ENCODE results near the gene SERHL2.
"Not testable (repeated sequence)": the region's sequence is repeated elsewhere in the genome, so short reads cannot be mapped to it uniquely, and the experiment has no call there.

Gene SERHL2

GRCh38 chr22:42607641-42608040 is 53.9 kb downstream of the SERHL2 start:
- not testable (repeated sequence) for DNase-seq (ENCODE audit: low read depth)

DNA sequence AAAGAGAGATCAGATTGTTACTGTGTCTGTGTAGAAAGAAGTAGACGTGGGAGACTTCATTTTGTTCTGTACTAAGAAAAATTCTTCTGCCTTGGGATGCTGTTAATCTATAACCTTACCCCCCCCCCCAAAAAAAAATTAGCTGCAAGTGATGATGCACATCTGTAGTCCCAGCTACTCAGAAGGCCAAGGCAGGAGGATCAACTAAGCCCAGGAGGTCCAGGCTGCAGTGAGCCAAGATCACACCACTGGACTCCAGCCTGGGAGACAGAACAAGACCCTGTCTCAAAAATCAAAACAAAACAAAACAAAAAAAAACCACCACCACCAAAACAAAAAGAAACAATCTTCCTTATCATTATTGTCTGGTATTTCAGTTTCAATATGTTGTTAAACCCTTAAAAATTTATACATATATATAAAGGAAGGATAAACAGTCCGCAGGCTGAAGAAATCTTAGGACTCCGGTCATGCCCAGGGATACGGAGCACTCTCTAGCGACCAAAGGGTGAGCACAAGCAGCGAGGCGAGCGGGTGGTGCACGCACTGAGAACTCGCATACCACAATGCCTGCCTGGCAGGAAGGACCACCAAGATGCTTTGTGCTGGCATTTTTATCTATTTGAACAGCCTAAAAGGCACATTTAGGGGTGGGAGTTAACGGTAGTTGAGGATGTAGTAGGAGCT is 54.5 kb downstream of the SERHL2 start:
- DNase-seq (ENCODE audit: low read depth), result no peak

- DNase-seq (ENCODE audit: low read depth), result no peak
These were observed 55.1 kb downstream of the SERHL2 start for GRCh38 chr22:42608823-42609361.

GRCh38 chr22:42610186-42610585 is 56.4 kb downstream of the SERHL2 start:
- no peak for DNase-seq (ENCODE audit: low read depth)

GRCh38 chr22:42611051-42611450 is 57.3 kb downstream of the SERHL2 start:
- DNase-seq (ENCODE audit: low read depth), result no peak

- DNase-seq (ENCODE audit: low read depth), result no peak
These were observed 58.6 kb downstream of the SERHL2 start for GRCh38 chr22:42612336-42612735.

GRCh38 chr22:42613872-42614301 is 60.1 kb downstream of the SERHL2 start:
- DNase-seq (ENCODE audit: low read depth), result no peak

DNA sequence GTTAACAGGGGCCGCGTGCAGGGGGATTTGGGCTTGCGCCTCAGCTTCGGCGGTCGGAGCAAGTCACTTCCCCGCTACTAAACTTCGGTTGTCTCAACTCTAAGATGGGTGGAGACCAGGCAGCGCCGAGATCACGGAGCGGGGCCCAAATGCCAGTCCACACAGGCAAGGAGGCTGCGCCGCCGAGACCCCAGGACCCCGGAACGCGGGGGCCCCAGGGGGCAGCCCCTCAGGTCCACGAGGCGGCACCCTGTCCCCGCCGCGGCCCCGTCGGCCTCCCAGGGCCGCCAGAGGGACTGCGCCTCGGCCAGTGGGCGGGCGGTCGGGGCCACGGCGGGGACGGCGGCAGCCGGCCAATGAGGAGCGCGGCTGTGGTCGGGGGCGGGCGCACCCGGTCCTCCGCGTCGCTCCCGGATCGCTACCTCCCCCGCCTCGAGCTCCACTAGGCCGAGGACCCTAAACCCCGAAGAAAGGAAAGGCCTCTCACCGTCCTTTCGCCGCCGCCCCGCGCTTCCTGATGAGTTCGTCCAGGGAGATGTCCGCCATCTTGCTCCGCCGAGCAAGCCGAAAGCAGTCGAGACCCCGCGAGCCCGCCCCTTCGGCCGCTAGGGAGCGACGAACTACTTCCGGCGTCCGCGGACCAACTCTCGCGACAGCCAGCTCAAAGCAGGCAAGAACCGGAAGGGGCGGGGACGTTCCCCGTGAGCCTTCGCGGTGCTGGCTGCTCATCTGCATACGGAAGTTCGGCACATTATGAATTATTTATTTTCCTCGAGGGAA is 60.7 kb downstream of the SERHL2 start, which contains the start of gene POLDIP3:
Gene POLDIP3 (minus strand): TSS at position 572 of the 780 bp plus-strand sequence. CDS start 26 bp downstream, at position 546.
- peak; percentile 95 for DNase-seq (ENCODE audit: low read depth)

DNA sequence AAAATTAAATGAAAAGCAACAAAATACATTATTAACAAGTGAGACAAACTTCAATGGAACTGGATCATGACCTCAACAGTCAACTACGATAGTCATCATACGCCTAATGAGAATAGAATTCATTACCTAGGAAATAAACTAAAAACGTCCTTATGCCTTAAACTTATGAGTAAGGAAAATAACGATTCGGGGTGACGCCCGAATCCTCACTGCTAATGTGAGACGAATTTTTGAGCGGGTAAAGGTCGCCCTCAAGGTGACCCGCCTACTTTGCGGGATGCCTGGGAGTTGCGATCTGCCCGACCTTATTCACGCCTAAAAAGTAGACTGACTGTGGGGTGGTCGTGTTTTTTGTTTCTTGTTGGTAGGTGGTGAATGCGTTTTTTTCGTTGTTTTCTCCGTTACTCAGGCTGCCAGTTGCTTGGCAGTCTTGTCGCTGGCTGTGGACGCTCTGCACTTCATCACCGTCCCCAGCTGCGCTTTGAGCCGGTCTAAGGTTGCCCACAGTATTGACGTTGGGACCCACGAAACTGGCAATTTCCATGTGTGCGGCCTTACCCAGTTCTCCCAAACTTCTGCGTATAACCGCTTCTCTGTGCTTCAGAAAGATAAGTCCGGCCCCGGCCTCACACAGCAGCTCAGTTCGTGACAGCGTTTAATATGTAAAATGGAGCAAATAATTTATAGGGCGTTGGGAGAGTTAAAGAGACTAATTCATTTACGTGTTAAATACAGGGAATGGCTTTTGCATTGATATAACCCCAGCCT is 61.5 kb downstream of the SERHL2 start:
- DNase-seq (ENCODE audit: low read depth), result peak; percentile 94

GRCh38 chr22:42615860-42616175 is 62.1 kb downstream of the SERHL2 start:
- not testable (repeated sequence) for DNase-seq (ENCODE audit: low read depth)

DNA sequence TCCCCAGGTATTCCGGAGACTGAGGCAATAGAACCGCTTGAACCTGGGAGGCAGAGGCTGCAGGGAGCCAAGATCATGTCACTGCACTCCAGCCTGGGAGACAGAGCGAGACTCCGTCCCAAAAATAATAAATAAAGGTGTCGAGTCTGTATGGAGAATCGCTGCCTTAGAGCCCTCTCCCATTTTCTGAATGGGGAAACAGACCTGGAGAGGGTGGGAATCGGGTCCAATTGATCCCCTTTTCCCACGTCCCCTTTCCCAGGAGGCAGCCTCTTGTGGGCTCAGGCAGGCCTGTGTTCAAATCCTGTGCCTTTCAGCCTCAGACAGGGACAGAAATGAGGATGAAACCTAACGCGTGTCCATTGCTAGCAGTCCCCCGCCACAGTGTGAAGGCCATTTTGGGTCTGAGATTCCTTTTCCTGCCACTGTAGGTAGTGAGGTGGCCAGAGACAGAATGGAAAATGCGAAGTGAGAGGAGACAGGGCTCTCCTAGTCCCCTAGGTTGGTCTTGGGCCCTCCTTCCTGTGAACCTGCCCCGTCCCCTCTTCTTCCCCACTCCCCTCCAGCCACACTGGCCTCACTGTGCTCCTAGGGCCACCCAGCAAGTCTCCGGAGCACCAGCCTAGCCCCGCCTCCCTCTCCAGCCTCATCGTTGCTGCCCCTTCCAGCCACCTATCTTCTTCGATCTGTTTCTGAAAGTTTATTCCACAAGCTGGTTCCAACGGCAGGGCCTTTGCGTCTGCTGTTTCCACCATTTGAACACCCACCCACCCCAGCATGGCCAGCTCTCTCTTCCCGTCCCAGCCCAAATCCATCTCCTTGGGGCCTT is 63.6 kb downstream of the SERHL2 start:
- DNase-seq (ENCODE audit: low read depth), result no peak

DNA sequence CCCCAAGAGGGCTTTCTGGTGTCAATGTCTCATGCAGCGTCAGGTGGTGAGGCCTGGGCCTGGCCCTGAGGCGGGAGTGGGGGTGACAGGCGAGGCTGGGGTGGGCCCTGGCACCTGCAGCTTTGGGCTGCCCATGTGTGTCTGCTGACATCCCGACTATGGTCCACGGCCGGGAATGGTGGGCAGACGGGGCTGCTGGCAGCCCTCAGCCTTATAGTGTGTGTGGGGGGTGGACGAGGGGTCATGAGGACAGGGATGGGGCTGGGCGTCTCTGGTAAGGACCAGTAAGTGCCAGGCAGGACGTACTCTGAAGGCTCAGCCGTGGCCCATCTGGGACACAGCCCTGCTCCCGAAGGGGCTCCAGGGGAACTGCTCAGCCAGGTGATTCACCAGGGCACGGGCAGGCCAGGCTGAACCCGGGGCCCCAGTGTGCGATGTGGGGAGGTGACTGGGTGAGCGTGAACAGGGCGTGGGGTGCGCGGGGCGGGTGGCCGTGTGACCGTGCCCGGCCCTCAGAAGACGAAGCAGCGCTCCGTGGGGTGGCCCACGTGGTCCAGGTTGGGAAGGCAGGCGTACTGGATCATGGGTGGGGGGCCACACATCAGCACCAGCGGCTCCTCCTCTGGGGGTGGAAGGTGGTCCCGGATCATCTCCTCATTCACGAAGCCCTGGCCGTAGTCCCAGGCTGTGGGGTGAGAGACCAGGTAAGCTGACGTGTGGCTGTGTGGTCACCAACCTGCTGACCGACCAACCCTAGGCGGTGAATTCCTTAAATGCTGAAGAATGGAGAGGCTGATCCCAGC is 65.7 kb downstream of the SERHL2 start:
- no peak for DNase-seq (ENCODE audit: low read depth)

DNA sequence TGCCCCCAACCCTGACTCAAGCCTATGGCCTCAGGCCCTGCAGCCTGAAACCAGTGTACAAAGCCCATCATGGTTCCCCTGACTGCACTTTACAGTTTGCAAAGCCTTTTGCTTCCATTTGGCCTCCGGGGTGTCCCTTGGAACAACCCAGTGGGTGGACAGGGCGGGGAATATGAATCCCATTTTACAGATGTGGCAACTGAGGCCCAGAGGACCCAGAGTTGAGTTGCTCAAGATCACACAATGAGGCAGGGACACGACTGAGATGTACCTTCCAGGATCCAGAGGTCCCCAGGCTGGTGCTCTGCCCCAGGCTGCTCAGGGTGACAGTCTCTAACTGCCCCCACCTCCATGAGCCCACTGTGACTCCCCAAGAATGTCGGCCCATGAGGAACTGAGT is 66.3 kb downstream of the SERHL2 start:
- DNase-seq (ENCODE audit: low read depth), result no peak

- no peak for DNase-seq (ENCODE audit: low read depth)
These were observed 67.8 kb downstream of the SERHL2 start for GRCh38 chr22:42621505-42622002.

DNA sequence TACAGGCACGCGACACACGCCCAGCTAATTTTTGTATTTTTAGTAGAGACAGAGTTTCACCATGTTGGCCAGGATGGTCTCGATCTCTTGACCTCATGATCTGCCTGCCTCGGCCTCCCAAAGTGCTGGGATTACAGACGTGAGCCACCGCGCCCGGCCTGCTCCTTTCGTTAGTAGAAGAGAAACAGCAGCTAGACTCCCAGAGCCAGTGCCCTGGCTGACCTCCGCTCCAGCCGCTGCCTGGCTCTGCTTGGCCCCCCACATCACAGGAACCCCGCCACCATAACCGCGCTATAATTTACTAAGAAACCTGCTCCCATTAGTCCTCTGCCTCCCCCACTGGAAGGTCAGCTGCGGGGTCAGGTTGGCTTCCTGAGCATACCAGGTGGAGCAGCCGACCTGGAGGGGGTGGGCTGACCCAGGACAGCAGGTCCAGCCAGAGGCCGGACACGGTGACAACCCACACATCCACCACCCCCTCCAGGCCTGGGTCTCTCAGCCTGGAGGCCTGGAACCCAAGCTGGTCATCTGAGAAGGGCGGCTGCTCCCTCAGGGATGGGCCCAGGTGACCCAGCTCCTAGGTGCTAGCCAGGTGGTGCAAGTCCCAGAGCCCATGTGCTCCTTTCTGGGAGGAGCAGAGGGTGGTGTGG is 68.4 kb downstream of the SERHL2 start:
- DNase-seq (ENCODE audit: low read depth), result no peak

GRCh38 chr22:42623301-42623751 is 69.6 kb downstream of the SERHL2 start:
- no peak for DNase-seq (ENCODE audit: low read depth)

Data from HS-5 (cell line).